HEK293 (cell line): Measurements from ENCODE around the gene CTBP2.

Source experiments
- CTCF ChIA-PET: fragments of 350-600 bp; formaldehyde crosslinking; extraction: SDS; loops from one replicate; lab custom pipeline; 2021; ENCODE audit warnings: antibody characterized with exemption; lab: Yijun Ruan, JAX
- POLR2A ChIA-PET: fragments of 300-600 bp; formaldehyde crosslinking; extraction: SDS; loops from one replicate; lab custom pipeline; 2020; ENCODE audit warnings: antibody characterized with exemption, inconsistent platforms; lab: Yijun Ruan, JAX
- H3K27ac ChIP-seq: fragments of 200-500 bp; sonication (Bioruptor generic); 2 replicates; pipeline ENCODE4 v1.5.1; 2014; ENCODE audit warnings: low read depth, low read length, control low read depth, inconsistent platforms; ENCODE audit errors: extremely low read depth
- H3K36me3 ChIP-seq, 2 experiments: fragments of 200-500 bp in 1 of 2; sonication (Bioruptor generic) in 1 of 2; 1 replicate in 1 of 2; 2 replicates in 1 of 2; pipeline ENCODE4 v1.5.1; 2014 to 2017; ENCODE audit warnings: inconsistent platforms in 2 of 2, low read length in 2 of 2; ENCODE audit not compliant: control insufficient read depth in 2 of 2, insufficient read depth in 1 of 2
- H3K4me1 ChIP-seq: fragments of 200-500 bp; sonication (Bioruptor generic); 2 replicates; pipeline ENCODE4 v1.5.1; 2014; ENCODE audit warnings: mild to moderate bottlenecking, low read length, inconsistent platforms; ENCODE audit not compliant: control insufficient read depth, insufficient read depth
- H3K4me3 ChIP-seq: 2 replicates; pipeline ENCODE4 v1.5.1; 2011; ENCODE audit warnings: low read depth, mild to moderate bottlenecking, control low read depth, low read length, moderate library complexity
- H3K9me3 ChIP-seq: fragments of 200-500 bp; sonication (Bioruptor generic); 2 replicates; pipeline ENCODE4 v1.5.1; 2014; ENCODE audit warnings: low read depth, low read length, inconsistent platforms; ENCODE audit not compliant: control insufficient read depth, insufficient read depth
- HOXA7 ChIP-seq: sonication (generic); formaldehyde crosslinking; IDR thresholded peaks from 2 replicates; pipeline ENCODE4 v1.8.1; 2022; ENCODE audit warnings: missing genetic modification reagents, borderline replicate concordance
- KLF16 ChIP-seq: fragments of 450-650 bp; formaldehyde crosslinking; IDR thresholded peaks from 2 replicates; pipeline ENCODE4 v1.5.1; 2017; ENCODE audit warnings: missing biosample characterization, missing genetic modification characterization
- MEIS1 ChIP-seq: sonication (generic); formaldehyde crosslinking; IDR thresholded peaks from 2 replicates; pipeline ENCODE4 v1.8.1; 2022; ENCODE audit warnings: missing genetic modification reagents, mild to moderate bottlenecking, borderline replicate concordance
- PRDM1 ChIP-seq: fragments of 450-650 bp; formaldehyde crosslinking; IDR thresholded peaks from 2 replicates; pipeline ENCODE4; 2016; ENCODE audit warnings: missing biosample characterization, missing genetic modification characterization
- SCRT2 ChIP-seq: fragments of 450-650 bp; formaldehyde crosslinking; IDR thresholded peaks from 2 replicates; pipeline ENCODE4 v1.5.1; 2016; ENCODE audit warnings: missing biosample characterization, missing genetic modification characterization
- SP2 ChIP-seq: fragments of 450-650 bp; formaldehyde crosslinking; IDR thresholded peaks from 2 replicates; pipeline ENCODE4 v1.5.1; 2016; ENCODE audit warnings: missing biosample characterization, missing genetic modification characterization
- ZIC2 ChIP-seq: fragments of 450-650 bp; formaldehyde crosslinking; IDR thresholded peaks from 2 replicates; pipeline ENCODE4 v1.5.1; 2016; ENCODE audit warnings: missing biosample characterization, missing genetic modification characterization
- ZNF10 ChIP-seq: fragments of 450-650 bp; formaldehyde crosslinking; IDR thresholded peaks from 2 replicates; pipeline ENCODE4 v1.5.1; 2017; ENCODE audit warnings: missing biosample characterization, missing genetic modification characterization
- ZNF112 ChIP-seq: fragments of 450-650 bp; formaldehyde crosslinking; IDR thresholded peaks from 2 replicates; pipeline ENCODE4 v1.5.0; 2017; ENCODE audit warnings: missing biosample characterization, missing genetic modification characterization
- ZNF121 ChIP-seq: fragments of 450-650 bp; formaldehyde crosslinking; IDR thresholded peaks from 2 replicates; pipeline ENCODE4 v1.5.1; 2016; ENCODE audit warnings: missing biosample characterization, missing genetic modification characterization
- ZNF140 ChIP-seq: fragments of 450-650 bp; formaldehyde crosslinking; IDR thresholded peaks from 2 replicates; pipeline ENCODE4 v1.5.1; 2016; ENCODE audit warnings: missing biosample characterization, missing genetic modification characterization
- ZNF16 ChIP-seq: fragments of 450-650 bp; formaldehyde crosslinking; IDR thresholded peaks from 2 replicates; pipeline ENCODE4 v1.5.1; 2016; ENCODE audit warnings: low read depth, missing biosample characterization, missing genetic modification characterization
- ZNF19 ChIP-seq: fragments of 450-650 bp; formaldehyde crosslinking; IDR thresholded peaks from 2 replicates; pipeline ENCODE4; 2016; ENCODE audit warnings: missing biosample characterization, missing genetic modification characterization, low read depth
- ZNF202 ChIP-seq: fragments of 450-650 bp; formaldehyde crosslinking; IDR thresholded peaks from 2 replicates; pipeline ENCODE4 v1.5.1; 2016; ENCODE audit warnings: missing biosample characterization, missing genetic modification characterization, borderline replicate concordance
- ZNF24 ChIP-seq: fragments of 450-650 bp; formaldehyde crosslinking; IDR thresholded peaks from 2 replicates; pipeline ENCODE4 v1.5.1; 2016; ENCODE audit warnings: missing biosample characterization, missing genetic modification characterization
- ZNF302 ChIP-seq: fragments of 450-650 bp; formaldehyde crosslinking; IDR thresholded peaks from 2 replicates; pipeline ENCODE4 v1.5.1; 2016; ENCODE audit warnings: missing biosample characterization, missing genetic modification characterization, low read depth
- ZNF341 ChIP-seq: fragments of 450-650 bp; formaldehyde crosslinking; IDR thresholded peaks from 2 replicates; pipeline ENCODE4; 2016; ENCODE audit warnings: low read depth, missing biosample characterization, missing genetic modification characterization
- ZNF416 ChIP-seq: fragments of 450-650 bp; formaldehyde crosslinking; IDR thresholded peaks from 2 replicates; pipeline ENCODE4 v1.5.1; 2016; ENCODE audit warnings: missing biosample characterization, missing genetic modification characterization
- ZNF433 ChIP-seq: fragments of 450-650 bp; formaldehyde crosslinking; IDR thresholded peaks from 2 replicates; pipeline ENCODE4 v1.5.1; 2016; ENCODE audit warnings: missing biosample characterization, missing genetic modification characterization, low read depth
- ZNF585B ChIP-seq: fragments of 450-650 bp; formaldehyde crosslinking; IDR thresholded peaks from 2 replicates; pipeline ENCODE4 v1.5.1; 2016; ENCODE audit warnings: missing biosample characterization, missing genetic modification characterization
- ZNF610 ChIP-seq: fragments of 450-650 bp; formaldehyde crosslinking; IDR thresholded peaks from 2 replicates; pipeline ENCODE4 v1.5.1; 2016; ENCODE audit warnings: missing biosample characterization, missing genetic modification characterization, borderline replicate concordance
- ZNF664 ChIP-seq: fragments of 450-650 bp; formaldehyde crosslinking; IDR thresholded peaks from 2 replicates; pipeline ENCODE4 v1.5.1; 2016; ENCODE audit warnings: missing biosample characterization, missing genetic modification characterization
- ZNF677 ChIP-seq: fragments of 450-650 bp; IDR thresholded peaks from 2 replicates; pipeline ENCODE4 v1.5.0; 2018; ENCODE audit warnings: missing biosample characterization, mild to moderate bottlenecking, missing genetic modification characterization, moderate library complexity
- ZNF777 ChIP-seq: fragments of 450-650 bp; formaldehyde crosslinking; IDR thresholded peaks from 2 replicates; pipeline ENCODE4 v1.5.1; 2017; ENCODE audit warnings: missing biosample characterization, missing genetic modification characterization, borderline replicate concordance
- ZNF785 ChIP-seq: fragments of 450-650 bp; formaldehyde crosslinking; IDR thresholded peaks from 2 replicates; pipeline ENCODE4 v1.5.1; 2016; ENCODE audit warnings: missing biosample characterization, missing genetic modification characterization
- ZNF830 ChIP-seq: fragments of 450-650 bp; IDR thresholded peaks from 2 replicates; pipeline ENCODE4 v1.5.0; 2018; ENCODE audit warnings: missing biosample characterization, missing genetic modification characterization, low read depth, mild to moderate bottlenecking, moderate library complexity
- ZNF843 ChIP-seq: fragments of 450-650 bp; formaldehyde crosslinking; IDR thresholded peaks from 2 replicates; pipeline ENCODE4 v1.5.1; 2016; ENCODE audit warnings: missing biosample characterization, missing genetic modification characterization
- TF ChIP-seq, protein P1 (sequence below): fragments of 450-650 bp; formaldehyde crosslinking; conservative IDR thresholded peaks from 2 replicates; pipeline ENCODE4 v1.5.1; 2016; ENCODE audit warnings: low read depth, missing biosample characterization, missing genetic modification characterization

CTBP2 gene

DNA sequence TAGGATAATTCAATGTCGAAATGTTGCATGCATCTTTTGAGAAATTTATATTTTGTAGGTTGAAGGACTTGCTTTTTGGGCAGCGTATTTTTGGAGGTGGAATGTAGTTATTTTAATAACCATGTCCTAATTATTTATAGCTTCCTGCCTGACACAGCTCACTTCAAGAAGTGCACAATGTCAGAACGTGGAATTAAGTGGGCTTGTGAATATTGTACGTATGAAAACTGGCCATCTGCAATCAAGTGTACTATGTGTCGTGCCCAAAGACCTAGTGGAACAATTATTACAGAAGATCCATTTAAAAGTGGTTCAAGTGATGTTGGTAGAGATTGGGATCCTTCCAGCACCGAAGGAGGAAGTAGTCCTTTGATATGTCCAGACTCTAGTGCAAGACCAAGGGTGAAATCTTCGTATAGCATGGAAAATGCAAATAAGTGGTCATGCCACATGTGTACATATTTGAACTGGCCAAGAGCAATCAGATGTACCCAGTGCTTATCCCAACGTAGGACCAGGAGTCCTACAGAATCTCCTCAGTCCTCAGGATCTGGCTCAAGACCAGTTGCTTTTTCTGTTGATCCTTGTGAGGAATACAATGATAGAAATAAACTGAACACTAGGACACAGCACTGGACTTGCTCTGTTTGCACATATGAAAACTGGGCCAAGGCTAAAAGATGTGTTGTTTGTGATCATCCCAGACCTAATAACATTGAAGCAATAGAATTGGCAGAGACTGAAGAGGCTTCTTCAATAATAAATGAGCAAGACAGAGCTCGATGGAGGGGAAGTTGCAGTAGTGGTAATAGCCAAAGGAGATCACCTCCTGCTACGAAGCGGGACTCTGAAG lies 217.8 kb downstream of the CTBP2 start:
- Histone ChIP-seq H3K9me3 (no peaks in the 10 kb centered on the region), H3K4me1 (peaks cover 19% of the 10 kb centered on the region), H3K27ac (no peak overlapping the region), H3K4me3 (no peak overlapping the region), H3K36me3 (peaks cover 0 to 6% of the 10 kb centered on the region in 2 experiments; a peak in 2 of 3 replicates)
- TF ChIP-seq ZNF610 (tag by site-specific recombination): no peak
- TF ChIP-seq SP2 (tag by site-specific recombination): no peak
- no peak for TF ChIP-seq ZNF302 (tag by site-specific recombination)
- TF ChIP-seq ZNF785 (tag by site-specific recombination): no peak
- TF ChIP-seq ZNF416 (tag by site-specific recombination): no peak
- no peak for TF ChIP-seq ZNF24
- no peak for TF ChIP-seq ZNF830 (tag by site-specific recombination)
- TF ChIP-seq ZNF677 (tag by site-specific recombination): no peak
- TF ChIP-seq SCRT2 (tag by site-specific recombination): peak; percentile 31; the same call in 1 of the 2 replicates
- TF ChIP-seq ZNF341: peak; percentile 34; the same call in 1 of the 2 replicates
- no peak for TF ChIP-seq MEIS1 (CRISPR knock-in tag)
- ChIA-PET POLR2A (no interaction called here), CTCF (interaction anchor here (0.6 kb wide), 1 partner anchor 162 kb away, joined by 3 read pairs; no protein-coding TSS in a partner anchor)

DNA sequence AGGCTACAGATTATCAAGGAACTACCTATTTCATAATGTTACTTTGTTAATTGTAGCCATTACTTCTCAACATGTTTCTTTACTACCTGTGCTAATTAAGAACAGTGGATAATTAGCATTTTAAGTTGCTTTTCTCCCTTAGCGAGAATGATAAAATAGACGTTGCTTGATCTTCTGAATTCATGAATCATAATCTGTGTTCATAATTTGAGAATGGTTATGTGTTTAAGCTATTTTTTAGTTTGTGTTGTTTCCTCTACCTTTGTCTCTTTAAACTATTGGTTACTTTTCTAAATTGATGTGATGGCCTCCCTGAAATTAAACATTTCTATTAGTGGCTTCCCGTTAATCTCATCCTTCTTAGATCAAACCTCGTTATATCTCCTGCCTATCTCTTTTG lies 218.5 kb downstream of the CTBP2 start, which contains the start of gene ZRANB1:
ZRANB1 (plus strand) TSS at position 301 of the 400 bp plus-strand sequence. CDS start 371 bp downstream, outside the sequence.
- no peaks in the 10 kb centered on the region for H3K9me3 ChIP-seq
- H3K4me1 ChIP-seq: peaks cover 15% of the 10 kb centered on the region
- CTCF ChIA-PET: interaction anchor here (0.6 kb wide), 1 partner anchor 163 kb away, joined by 3 read pairs; no protein-coding TSS in a partner anchor
- no peak within 1 kb of the TSS for H3K27ac ChIP-seq
- no peak for TF ChIP-seq KLF16 (tag by site-specific recombination)
- no peak for TF ChIP-seq ZNF843
- TF ChIP-seq ZNF112 (tag by site-specific recombination): no peak
- TF ChIP-seq ZNF140 (tag by site-specific recombination): no peak
- no peak for TF ChIP-seq ZNF121 (tag by site-specific recombination)
- no peak for TF ChIP-seq ZNF19
- no peak for TF ChIP-seq ZNF24
- TF ChIP-seq, protein P1, sequence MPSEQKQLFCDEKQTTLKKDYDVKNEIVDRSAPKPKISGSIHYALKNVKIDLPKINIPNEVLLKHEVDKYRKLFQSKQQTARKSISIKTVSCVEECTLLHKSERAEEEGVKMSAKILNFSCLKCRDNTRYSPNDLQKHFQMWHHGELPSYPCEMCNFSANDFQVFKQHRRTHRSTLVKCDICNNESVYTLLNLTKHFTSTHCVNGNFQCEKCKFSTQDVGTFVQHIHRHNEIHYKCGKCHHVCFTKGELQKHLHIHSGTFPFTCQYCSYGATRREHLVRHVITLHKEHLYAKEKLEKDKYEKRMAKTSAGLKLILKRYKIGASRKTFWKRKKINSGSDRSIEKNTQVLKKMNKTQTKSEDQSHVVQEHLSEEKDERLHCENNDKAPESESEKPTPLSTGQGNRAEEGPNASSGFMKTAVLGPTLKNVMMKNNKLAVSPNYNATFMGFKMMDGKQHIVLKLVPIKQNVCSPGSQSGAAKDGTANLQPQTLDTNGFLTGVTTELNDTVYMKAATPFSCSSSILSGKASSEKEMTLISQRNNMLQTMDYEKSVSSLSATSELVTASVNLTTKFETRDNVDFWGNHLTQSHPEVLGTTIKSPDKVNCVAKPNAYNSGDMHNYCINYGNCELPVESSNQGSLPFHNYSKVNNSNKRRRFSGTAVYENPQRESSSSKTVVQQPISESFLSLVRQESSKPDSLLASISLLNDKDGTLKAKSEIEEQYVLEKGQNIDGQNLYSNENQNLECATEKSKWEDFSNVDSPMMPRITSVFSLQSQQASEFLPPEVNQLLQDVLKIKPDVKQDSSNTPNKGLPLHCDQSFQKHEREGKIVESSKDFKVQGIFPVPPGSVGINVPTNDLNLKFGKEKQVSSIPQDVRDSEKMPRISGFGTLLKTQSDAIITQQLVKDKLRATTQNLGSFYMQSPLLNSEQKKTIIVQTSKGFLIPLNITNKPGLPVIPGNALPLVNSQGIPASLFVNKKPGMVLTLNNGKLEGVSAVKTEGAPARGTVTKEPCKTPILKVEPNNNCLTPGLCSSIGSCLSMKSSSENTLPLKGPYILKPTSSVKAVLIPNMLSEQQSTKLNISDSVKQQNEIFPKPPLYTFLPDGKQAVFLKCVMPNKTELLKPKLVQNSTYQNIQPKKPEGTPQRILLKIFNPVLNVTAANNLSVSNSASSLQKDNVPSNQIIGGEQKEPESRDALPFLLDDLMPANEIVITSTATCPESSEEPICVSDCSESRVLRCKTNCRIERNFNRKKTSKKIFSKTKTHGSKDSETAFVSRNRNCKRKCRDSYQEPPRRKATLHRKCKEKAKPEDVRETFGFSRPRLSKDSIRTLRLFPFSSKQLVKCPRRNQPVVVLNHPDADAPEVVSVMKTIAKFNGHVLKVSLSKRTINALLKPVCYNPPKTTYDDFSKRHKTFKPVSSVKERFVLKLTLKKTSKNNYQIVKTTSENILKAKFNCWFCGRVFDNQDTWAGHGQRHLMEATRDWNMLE (tag by site-specific recombination): no peak
- no peak for TF ChIP-seq ZNF10
- no peak for TF ChIP-seq ZNF433 (tag by site-specific recombination)
- no peak for TF ChIP-seq ZNF777 (tag by site-specific recombination)
- TF ChIP-seq ZNF664: no peak
- TF ChIP-seq ZNF585B (tag by site-specific recombination): no peak
- no peak for TF ChIP-seq PRDM1 (tag by site-specific recombination)
- TF ChIP-seq HOXA7 (CRISPR knock-in tag): no peak
- TF ChIP-seq ZNF16 (tag by site-specific recombination): no peak
- no peak for TF ChIP-seq ZIC2 (tag by site-specific recombination)
- TF ChIP-seq ZNF202 (tag by site-specific recombination): no peak
- TF ChIP-seq, all 188 proteins: peak for 0
- no peak within 1 kb of the TSS for H3K4me3 ChIP-seq
- peaks cover 0 to 6% of the 10 kb centered on the region in 2 experiments; a peak in 2 of 3 replicates for H3K36me3 ChIP-seq
- POLR2A ChIA-PET: no interaction called here
